ENCODE results near the gene PNPLA1.
"Not testable (repeated sequence)": the region's sequence is repeated elsewhere in the genome, so short reads cannot be mapped to it uniquely, and the experiment has no call there.

PNPLA1 gene

GRCh38 chr6:36335465-36336207 lies 65.8 kb downstream of the PNPLA1 start:
- ChIA-PET CTCF (interaction anchor here (0.9 to 1.1 kb wide), 2 partner anchors 25 to 33 kb away, joined by 3 to 7 read pairs; no protein-coding TSS in a partner anchor), POLR2A (no interaction called here)
- no peak for DNase-seq (ENCODE audit: extremely low spot score)
- TF ChIP-seq ZNF384 (IDR thresholded peaks at IDR 0.05) (no peak), SP1 (IDR thresholded peaks at IDR 0.05) (no peak), L3MBTL2 (conservative IDR thresholded peaks at IDR 0.05) (no peak)

- POLR2A ChIA-PET = no interaction called here
These were observed 66.4 kb downstream of the PNPLA1 start for GRCh38 chr6:36336208-36336710.

GRCh38 chr6:36336779-36337241 lies 67.0 kb downstream of the PNPLA1 start, which contains the start of gene BNIP5:
Gene BNIP5 (minus strand): TSS chr6:36336888. CDS start chr6:36330690, 6,198 bp downstream.
- ChIA-PET CTCF (interaction anchor here (0.9 kb wide), 1 partner anchor 24 kb away, joined by 3 read pairs; no protein-coding TSS in a partner anchor), POLR2A (no interaction called here)
- no peak for TF ChIP-seq ARNT (IDR thresholded peaks at IDR 0.05)
- TF ChIP-seq FOXM1 (IDR thresholded peaks at IDR 0.05; ENCODE audit: borderline replicate concordance) = no peak
- no peak for TF ChIP-seq ELF4 (IDR thresholded peaks at IDR 0.05)
- TF ChIP-seq TARDBP (IDR thresholded peaks at IDR 0.05) = no peak
- TF ChIP-seq FOXA1 (IDR thresholded peaks at IDR 0.05) = no peak
- no peak for TF ChIP-seq FOXK2 (IDR thresholded peaks at IDR 0.05)
- no peak for DNase-seq (ENCODE audit: extremely low spot score)

More at GRCh38 chr6:36336208-36336710, 66.4 kb downstream of the PNPLA1 start:
- CTCF ChIA-PET = interaction anchor here (0.9 kb wide), 1 partner anchor 24 kb away, joined by 3 read pairs; no protein-coding TSS in a partner anchor
- no peak for DNase-seq (ENCODE audit: extremely low spot score)
- TF ChIP-seq FOXA1 (IDR thresholded peaks at IDR 0.05) (no peak), SUZ12 (IDR thresholded peaks at IDR 0.05) (no peak), ZNF384 (IDR thresholded peaks at IDR 0.05) (no peak), FOXM1 (IDR thresholded peaks at IDR 0.05; ENCODE audit: borderline replicate concordance) (no peak), TARDBP (IDR thresholded peaks at IDR 0.05) (no peak), L3MBTL2 (conservative IDR thresholded peaks at IDR 0.05) (no peak), LEF1 (IDR thresholded peaks at IDR 0.05; ENCODE audit: borderline replicate concordance) (no peak), ARNT (IDR thresholded peaks at IDR 0.05) (no peak), SP1 (IDR thresholded peaks at IDR 0.05) (no peak), PKNOX1 (IDR thresholded peaks at IDR 0.05) (no peak), HDGF (IDR thresholded peaks at IDR 0.05; ENCODE audit: borderline replicate concordance) (no peak)

- ChIA-PET POLR2A (no interaction called here), CTCF (no interaction called here)
- TF ChIP-seq ZNF384 (IDR thresholded peaks at IDR 0.05) = 0 out of 2 replicates have a peak, but pooled peaks have one; percentile 31
- no peak for TF ChIP-seq FOXM1 (IDR thresholded peaks at IDR 0.05; ENCODE audit: borderline replicate concordance)
- no peak for TF ChIP-seq LEF1 (IDR thresholded peaks at IDR 0.05; ENCODE audit: borderline replicate concordance)
- DNase-seq (ENCODE audit: extremely low spot score) = no peak
These were observed 68.0 kb downstream of the PNPLA1 start for GRCh38 chr6:36337814-36338213.

- POLR2A ChIA-PET; CTCF ChIA-PET; DNase-seq (ENCODE audit: extremely low spot score): not testable (repeated sequence)
These were observed 68.4 kb downstream of the PNPLA1 start for GRCh38 chr6:36338223-36338622.

- no peak for DNase-seq (ENCODE audit: extremely low spot score)
- ChIA-PET POLR2A (no interaction called here), CTCF (interaction anchor here (0.6 kb wide), 1 partner anchor 121 kb away, joined by 7 read pairs; no protein-coding TSS in a partner anchor)
- TF ChIP-seq FOXM1 (IDR thresholded peaks at IDR 0.05; ENCODE audit: borderline replicate concordance) (no peak), SP1 (IDR thresholded peaks at IDR 0.05) (no peak), NFRKB (IDR thresholded peaks at IDR 0.05) (no peak), PKNOX1 (IDR thresholded peaks at IDR 0.05) (no peak), ZNF384 (IDR thresholded peaks at IDR 0.05) (no peak), ELF4 (IDR thresholded peaks at IDR 0.05) (no peak), LEF1 (IDR thresholded peaks at IDR 0.05; ENCODE audit: borderline replicate concordance) (no peak), HDGF (IDR thresholded peaks at IDR 0.05; ENCODE audit: borderline replicate concordance) (no peak), CTBP1 (IDR thresholded peaks at IDR 0.05; ENCODE audit: borderline replicate concordance) (no peak), BHLHE40 (IDR thresholded peaks at IDR 0.05; ENCODE audit: borderline replicate concordance) (no peak), L3MBTL2 (conservative IDR thresholded peaks at IDR 0.05) (no peak), SUZ12 (IDR thresholded peaks at IDR 0.05) (no peak), FOXA1 (IDR thresholded peaks at IDR 0.05) (no peak), ARNT (IDR thresholded peaks at IDR 0.05) (no peak)
These were observed 69.3 kb downstream of the PNPLA1 start for GRCh38 chr6:36339146-36339545.

GRCh38 chr6:36340306-36340617 lies 70.4 kb downstream of the PNPLA1 start:
- CTCF ChIA-PET = interaction anchor here (0.7 to 1.8 kb wide), 6 partner anchors 10 to 31 kb away, joined by 3 to 19 read pairs (median 6); no protein-coding TSS in a partner anchor
- POLR2A ChIA-PET = interaction anchor here (1.5 kb wide), 1 partner anchor 9 kb away, joined by 5 read pairs; no protein-coding TSS in a partner anchor
- no peak for DNase-seq (ENCODE audit: extremely low spot score)
- TF ChIP-seq ARNT (IDR thresholded peaks at IDR 0.05) = no peak
- TF ChIP-seq BHLHE40 (IDR thresholded peaks at IDR 0.05; ENCODE audit: borderline replicate concordance) = no peak
- no peak for TF ChIP-seq LEF1 (IDR thresholded peaks at IDR 0.05; ENCODE audit: borderline replicate concordance)
